GM19351 (cell line): Measurements from ENCODE around the gene PHC2.

ENCODE experiments used
- ATAC-seq: cut with Tn5 transposase; IDR thresholded peaks from one replicate; pipeline ENCODE4 v1.9.1; 2021; ENCODE audit warnings: mild to moderate bottlenecking, moderate library complexity; ENCODE audit not compliant: unreplicated experiment

Gene PHC2

GRCh38 chr1:33424610-33425009, 6.3 kb downstream of the PHC2 start:
- ATAC-seq, result no peak

GRCh38 chr1:33424205-33424604, 6.7 kb downstream of the PHC2 start:
- no peak for ATAC-seq

GRCh38 chr1:33420870-33421775, 9.8 kb downstream of the PHC2 start:
- no peak for ATAC-seq

- ATAC-seq, result no peak
Observed at GRCh38 chr1:33418811-33419210, 12.1 kb downstream of the PHC2 start.

- ATAC-seq, result no peak
Observed at GRCh38 chr1:33414879-33415278, 16.0 kb downstream of the PHC2 start.

- no peak for ATAC-seq
Observed at GRCh38 chr1:33410091-33410701, 20.7 kb downstream of the PHC2 start.

- no peak for ATAC-seq
Observed at GRCh38 chr1:33408093-33408436, 22.8 kb downstream of the PHC2 start.

GRCh38 chr1:33407352-33408092, 23.4 kb downstream of the PHC2 start:
- ATAC-seq, result no peak

GRCh38 chr1:33402206-33402605, 28.7 kb downstream of the PHC2 start:
- ATAC-seq, result no peak

GRCh38 chr1:33401471-33401870, 29.4 kb downstream of the PHC2 start:
- no peak for ATAC-seq

- ATAC-seq, result no peak
Observed at GRCh38 chr1:33400153-33400911, 30.6 kb downstream of the PHC2 start.

- ATAC-seq, result no peak
Observed at GRCh38 chr1:33399375-33399774, 31.5 kb downstream of the PHC2 start.

GRCh38 chr1:33397994-33398393, 32.9 kb downstream of the PHC2 start:
- ATAC-seq, result no peak

GRCh38 chr1:33397125-33397506, 33.8 kb downstream of the PHC2 start:
- ATAC-seq, result no peak

- ATAC-seq, result no peak
Observed at GRCh38 chr1:33396188-33397124, 34.4 kb downstream of the PHC2 start.

GRCh38 chr1:33394770-33395169, 36.1 kb downstream of the PHC2 start:
- no peak for ATAC-seq

- ATAC-seq, result no peak
Observed at GRCh38 chr1:33393991-33394390, 36.9 kb downstream of the PHC2 start.

GRCh38 chr1:33393524-33393923, 37.4 kb downstream of the PHC2 start:
- ATAC-seq, result no peak

- no peak for ATAC-seq
Observed at GRCh38 chr1:33392639-33393038, 38.3 kb downstream of the PHC2 start.

- ATAC-seq, result no peak
Observed at GRCh38 chr1:33392206-33392605, 38.7 kb downstream of the PHC2 start.
